Mesenteric fat pad (tissue), 1 donor: Measurements from ENCODE around the gene WARS2. TPM values are rescaled to one million over a fixed set of nuclear protein-coding genes. Genes with fewer than 3 reads are reported as not detected.

Experiments used
- DNase-seq: peaks from one replicate; pipeline ENCODE4 v3.0.0-alpha.2; 2020; ENCODE audit warnings: low spot score
- total RNA-seq: library from RNA; stranded (reverse); fragmentation: NEBNext Ultra II Directional; extraction: Animal tissue kit (Norgen Biotek cat#: 25700); gene quantifications from one replicate; pipeline ENCODE4 v1.2.1, GENCODE V29; 2021
- donor health status: DM: yes; HTN: yes; CAD: no.

WARS2 gene
- total RNA-seq, 1 donor from 2014 or later: 14.5 TPM

GRCh38 chr1:119027759-119028158 lies 112.7 kb downstream of the WARS2 start:
- no peak for DNase-seq

DNA sequence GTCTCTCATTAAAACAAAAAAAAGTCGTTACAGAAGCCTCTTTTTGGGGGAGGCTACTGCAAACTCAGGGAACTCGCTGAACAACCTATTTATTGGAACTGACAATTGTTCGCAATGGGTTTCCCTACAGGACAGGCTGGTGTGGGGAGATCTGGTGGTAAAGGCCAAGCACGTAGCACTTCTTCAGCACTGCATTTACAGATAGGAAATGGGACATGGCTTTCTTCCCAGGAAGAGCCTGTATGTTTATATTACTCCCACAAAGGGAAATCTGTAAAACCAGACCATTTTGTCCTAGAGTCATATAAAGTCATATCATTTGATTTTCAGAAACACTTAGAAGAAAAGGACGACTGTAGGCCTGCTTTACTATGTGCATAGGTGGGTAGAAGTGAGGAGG lies 113.5 kb downstream of the WARS2 start:
- DNase-seq: no peak

DNA sequence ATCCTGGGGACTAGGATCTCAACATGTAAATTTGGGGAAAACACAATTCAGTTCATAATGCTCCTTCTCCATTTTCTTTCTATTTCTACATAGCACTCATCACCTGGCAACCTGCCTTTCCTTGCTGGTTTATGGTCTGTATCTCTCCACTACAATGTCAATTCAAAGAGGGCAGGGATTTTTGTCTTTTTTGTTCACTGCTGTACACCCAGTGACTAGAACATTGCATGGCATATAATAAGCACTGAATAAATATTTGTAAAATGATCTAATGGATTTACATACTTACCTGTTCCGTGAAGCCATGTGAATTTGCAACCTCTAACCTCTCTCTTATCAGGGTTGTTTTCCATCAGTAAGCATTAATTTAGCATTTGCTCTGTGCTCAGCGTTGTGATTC lies 124.9 kb downstream of the WARS2 start:
- DNase-seq: no peak

GRCh38 chr1:119012383-119012782 lies 128.1 kb downstream of the WARS2 start:
- DNase-seq: no peak

DNA sequence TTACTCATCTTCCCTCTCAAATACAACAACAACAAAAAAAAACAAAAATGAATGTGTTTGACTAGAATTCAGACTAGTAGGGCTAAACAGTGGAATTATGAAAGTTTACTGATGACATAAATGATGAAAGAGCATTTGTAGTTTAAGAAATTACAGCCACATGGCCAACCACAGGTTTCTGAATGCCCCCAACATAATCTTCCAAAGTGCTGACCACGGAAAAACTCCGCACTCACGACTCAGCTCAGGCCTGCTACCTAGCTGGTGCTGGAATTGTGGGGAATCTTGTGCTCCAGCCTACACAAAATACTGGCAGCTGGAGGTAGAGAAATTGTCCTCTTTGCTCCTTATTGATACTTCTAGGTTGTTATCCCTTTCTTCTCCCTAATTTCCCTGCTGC lies 128.7 kb downstream of the WARS2 start:
- DNase-seq: no peak

DNA sequence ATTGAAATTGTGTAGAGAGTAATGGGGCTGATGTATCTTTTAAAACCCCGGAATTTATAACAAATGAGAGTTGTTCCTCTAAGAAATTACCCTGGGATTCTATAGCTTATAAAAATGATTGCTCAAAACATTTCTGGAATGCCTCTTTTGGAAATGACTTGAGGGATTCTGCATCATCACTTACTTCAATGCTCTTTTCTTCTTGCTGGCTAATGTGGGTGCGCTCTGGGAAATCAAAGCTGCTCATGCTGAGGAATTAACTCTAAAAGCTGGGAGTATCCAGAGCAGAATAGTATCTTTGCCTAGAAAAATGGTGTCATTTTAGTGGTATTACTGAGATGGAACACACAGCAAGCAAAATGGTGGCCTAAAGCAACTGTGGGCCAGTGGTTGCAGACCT lies 129.3 kb downstream of the WARS2 start:
- DNase-seq: no peak

GRCh38 chr1:119010201-119010600 lies 130.3 kb downstream of the WARS2 start:
- no peak for DNase-seq

GRCh38 chr1:119009312-119009655 lies 131.2 kb downstream of the WARS2 start:
- no peak for DNase-seq

GRCh38 chr1:119008483-119009311 lies 131.8 kb downstream of the WARS2 start:
- no peak for DNase-seq

- DNase-seq: no peak
Observed at GRCh38 chr1:119007670-119008482, 132.6 kb downstream of the WARS2 start.

- DNase-seq: no peak
Observed at GRCh38 chr1:119007339-119007669, 133.1 kb downstream of the WARS2 start.

DNA sequence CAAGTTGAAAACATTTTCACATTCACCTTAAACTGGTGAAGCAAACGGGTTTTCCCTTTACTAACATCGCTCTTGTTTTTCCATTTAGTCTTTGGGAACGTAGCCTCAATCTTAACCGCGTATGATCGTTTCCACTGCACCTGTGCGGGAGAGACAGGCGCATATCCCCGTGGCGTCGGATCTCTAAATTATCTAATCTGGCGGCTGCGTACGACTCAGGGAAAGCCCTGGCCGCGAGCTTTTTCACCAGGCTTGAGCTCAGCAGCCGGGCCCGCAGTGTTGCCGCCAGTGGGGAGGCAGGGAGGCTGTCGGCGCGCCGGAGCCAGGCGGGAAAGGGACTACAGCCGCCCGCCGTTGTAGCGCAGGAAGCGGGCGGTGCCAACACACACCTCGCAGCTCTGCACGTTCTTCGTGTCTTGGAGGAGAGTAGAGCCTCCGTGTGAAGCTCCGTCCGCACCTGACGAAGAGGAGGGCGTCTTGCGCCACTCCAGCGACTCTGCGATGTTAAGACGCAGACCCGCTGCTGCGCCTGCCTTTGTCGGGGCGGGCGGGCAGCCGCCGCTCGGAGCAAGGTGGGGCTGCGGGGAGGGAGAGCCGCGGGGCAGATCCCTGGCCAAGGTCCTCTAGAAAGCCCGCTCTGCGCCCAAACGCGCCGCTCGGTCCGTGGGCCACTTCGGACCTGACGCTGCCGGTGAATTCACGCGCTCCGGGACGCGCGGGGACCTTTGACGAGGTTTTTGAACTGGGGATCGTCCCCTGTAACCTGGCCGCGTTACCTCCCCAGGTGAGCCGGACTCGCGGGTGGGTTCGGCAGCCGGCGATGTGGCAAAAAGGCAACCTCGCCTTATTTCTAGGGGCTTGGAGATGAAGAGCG lies 133.8 kb downstream of the WARS2 start:
- DNase-seq: no peak

DNA sequence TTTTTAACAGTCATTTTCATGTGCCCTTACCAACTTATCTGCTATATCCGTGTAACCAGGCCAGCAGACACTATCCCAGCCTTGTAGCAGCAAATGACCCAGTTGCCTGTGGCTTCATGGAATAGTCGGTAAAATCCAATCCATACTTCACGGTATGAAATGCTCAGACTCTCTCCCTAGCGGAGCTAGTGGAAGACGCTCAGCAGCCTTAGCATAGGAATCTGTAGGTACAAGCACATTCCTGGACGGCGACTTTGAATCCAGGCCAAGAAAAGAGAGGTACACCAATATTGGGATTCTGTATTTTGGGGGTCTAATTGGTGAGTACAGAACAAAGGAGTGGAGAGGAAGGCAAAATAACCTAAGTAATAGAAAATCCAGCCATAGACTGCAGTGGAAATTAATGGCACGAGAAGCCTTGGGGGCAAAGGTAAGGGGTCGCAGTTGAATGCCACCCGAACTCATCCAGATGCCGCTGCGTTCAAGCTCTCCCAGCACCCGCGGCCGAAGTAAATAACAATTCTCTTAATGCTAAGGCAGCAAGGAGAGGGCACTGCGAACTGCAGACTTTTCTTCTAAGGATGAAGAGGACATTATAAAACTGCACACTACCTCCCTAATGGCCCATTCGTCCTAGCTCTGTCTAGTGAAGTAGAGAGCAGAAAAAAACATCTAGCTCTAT lies 134.6 kb downstream of the WARS2 start:
- DNase-seq: no peak

GRCh38 chr1:119004781-119005180 lies 135.7 kb downstream of the WARS2 start:
- no peak for DNase-seq

DNA sequence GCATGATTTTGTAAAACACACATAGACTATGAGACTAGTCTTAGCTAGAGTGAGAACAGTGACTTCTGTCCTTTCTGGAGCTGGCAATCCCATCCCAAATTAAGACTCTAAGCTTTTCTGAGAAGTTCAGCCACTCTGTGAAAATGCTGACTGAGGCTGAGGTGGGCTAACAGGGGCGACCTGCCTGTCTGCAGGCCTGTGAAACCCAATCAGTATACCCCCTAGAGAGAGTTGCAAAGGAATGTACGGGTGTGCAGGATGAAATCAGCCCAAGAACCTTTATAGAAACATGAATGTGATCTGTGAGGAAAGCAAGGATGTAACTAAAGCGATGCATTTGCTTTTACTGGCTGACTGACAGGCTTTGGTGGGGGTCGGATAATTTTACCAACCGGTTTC lies 136.3 kb downstream of the WARS2 start:
- DNase-seq: no peak

GRCh38 chr1:119003413-119004128 lies 136.9 kb downstream of the WARS2 start:
- DNase-seq: no peak

- no peak for DNase-seq
Observed at GRCh38 chr1:119002028-119002686, 138.3 kb downstream of the WARS2 start.

- no peak for DNase-seq
Observed at GRCh38 chr1:119001181-119002027, 139.0 kb downstream of the WARS2 start.
